Stomach (tissue), 4 donors: Measurements from ENCODE around the gene AGAP1.

ENCODE experiments used
- EP300 ChIP-seq: sonication (generic); formaldehyde crosslinking; IDR thresholded peaks from one replicate; pipeline ENCODE4 v1.6.1; 2017; ENCODE audit warnings: antibody characterized with exemption
- POLR2A ChIP-seq, 4 donors: fragments of 450-650 bp; IDR thresholded peaks; one replicate each; pipeline ENCODE4 v1.6.1; 2016; ENCODE audit warnings: antibody characterized with exemption in 4 of 4, control low read depth in 2 of 4, mild to moderate bottlenecking in 1 of 4, moderate library complexity in 1 of 4
- TF ChIP-seq, protein P1 (sequence below), 7 experiments: fragments of 450-650 bp in 4 of 7; fragments of 200-600 bp in 3 of 7; sonication (generic) in 3 of 7; IDR thresholded peaks; one replicate each; pipeline ENCODE4 v1.5.1; 2016 to 2019; ENCODE audit warnings: antibody characterized with exemption in 7 of 7, control low read depth in 2 of 7, mild to moderate bottlenecking in 1 of 7

GRCh38 chr2:235550946-235551345 is 57.1 kb downstream of the AGAP1 start:
- no peak for TF ChIP-seq POLR2A (IDR thresholded peaks at IDR 0.05)
- TF ChIP-seq, protein P1, sequence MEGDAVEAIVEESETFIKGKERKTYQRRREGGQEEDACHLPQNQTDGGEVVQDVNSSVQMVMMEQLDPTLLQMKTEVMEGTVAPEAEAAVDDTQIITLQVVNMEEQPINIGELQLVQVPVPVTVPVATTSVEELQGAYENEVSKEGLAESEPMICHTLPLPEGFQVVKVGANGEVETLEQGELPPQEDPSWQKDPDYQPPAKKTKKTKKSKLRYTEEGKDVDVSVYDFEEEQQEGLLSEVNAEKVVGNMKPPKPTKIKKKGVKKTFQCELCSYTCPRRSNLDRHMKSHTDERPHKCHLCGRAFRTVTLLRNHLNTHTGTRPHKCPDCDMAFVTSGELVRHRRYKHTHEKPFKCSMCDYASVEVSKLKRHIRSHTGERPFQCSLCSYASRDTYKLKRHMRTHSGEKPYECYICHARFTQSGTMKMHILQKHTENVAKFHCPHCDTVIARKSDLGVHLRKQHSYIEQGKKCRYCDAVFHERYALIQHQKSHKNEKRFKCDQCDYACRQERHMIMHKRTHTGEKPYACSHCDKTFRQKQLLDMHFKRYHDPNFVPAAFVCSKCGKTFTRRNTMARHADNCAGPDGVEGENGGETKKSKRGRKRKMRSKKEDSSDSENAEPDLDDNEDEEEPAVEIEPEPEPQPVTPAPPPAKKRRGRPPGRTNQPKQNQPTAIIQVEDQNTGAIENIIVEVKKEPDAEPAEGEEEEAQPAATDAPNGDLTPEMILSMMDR (IDR thresholded peaks at IDR 0.05), result no peak
- TF ChIP-seq EP300, result no peak
